NT2/D1 (cell line): ENCODE measurements around the gene ZNF627.
"Not testable (repeated sequence)": the region's sequence is repeated elsewhere in the genome, so short reads cannot be mapped to it uniquely, and the experiment has no call there.

ENCODE experiments used
- DNase-seq: peaks from one replicate; pipeline ENCODE4 v3.0.0-alpha.2; 2011; ENCODE audit warnings: low read depth, low spot score
- H3K27me3 ChIP-seq: 2 replicates; pipeline ENCODE4 v1.6.0; 2011; ENCODE audit warnings: mild to moderate bottlenecking; ENCODE audit not compliant: insufficient read length, insufficient read depth
- H3K36me3 ChIP-seq: 2 replicates; pipeline ENCODE4 v1.6.1; 2011; ENCODE audit warnings: mild to moderate bottlenecking, low read length, mixed read lengths; ENCODE audit not compliant: insufficient read depth, insufficient read length
- H3K4me1 ChIP-seq: 2 replicates; pipeline ENCODE4 v1.5.1; 2011; ENCODE audit not compliant: insufficient read depth, insufficient read length
- H3K4me3 ChIP-seq: 2 replicates; pipeline ENCODE4 v1.5.1; 2011; ENCODE audit warnings: low read depth; ENCODE audit not compliant: insufficient read length
- H3K9ac ChIP-seq: 2 replicates; pipeline ENCODE4 v1.6.0; 2011; ENCODE audit warnings: low read depth; ENCODE audit not compliant: insufficient read length
- H3K9me3 ChIP-seq: 2 replicates; pipeline ENCODE4 v1.5.1; 2011; ENCODE audit warnings: mild to moderate bottlenecking, low read length; ENCODE audit not compliant: insufficient read depth
- SUZ12 ChIP-seq: IDR thresholded peaks from 2 replicates; pipeline ENCODE4 v1.6.1; 2011; ENCODE audit not compliant: insufficient read length, insufficient read depth; ENCODE audit errors: extremely low read depth
- YY1 ChIP-seq: IDR thresholded peaks from 2 replicates; pipeline ENCODE4 v1.6.1; 2011; ENCODE audit not compliant: insufficient read length, insufficient read depth
- ZNF274 ChIP-seq: IDR thresholded peaks from 2 replicates; pipeline ENCODE4 v1.6.1; 2011; ENCODE audit warnings: mild to moderate bottlenecking, low read depth, low read length

The ZNF627 gene

DNA sequence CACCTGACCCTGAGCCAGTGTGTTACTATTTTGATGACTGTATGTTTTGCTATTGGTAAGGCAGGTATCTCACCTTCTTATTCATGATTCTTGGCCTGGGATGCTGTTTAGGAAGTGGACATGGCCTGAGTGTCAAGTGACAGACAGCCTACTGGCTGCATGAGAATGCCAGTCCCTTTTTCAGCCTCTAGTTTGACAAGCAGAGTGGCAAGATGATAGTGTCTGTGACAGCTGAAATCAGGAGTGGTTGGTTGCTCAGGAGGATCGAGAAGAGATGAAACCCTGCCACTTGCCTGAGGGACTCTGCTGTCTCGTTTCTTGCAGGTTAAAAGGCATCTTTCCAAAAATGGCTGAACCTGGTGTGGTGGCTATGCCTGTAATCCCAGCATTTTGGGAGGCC, 31.1 kb upstream of the ZNF627 start:
- Histone ChIP-seq H3K9me3 (no peaks in the 10 kb centered on the region), H3K27me3 (no peaks in the 10 kb centered on the region), H3K36me3 (no peaks in the 10 kb centered on the region), H3K9ac (no peak overlapping the region), H3K4me3 (no peak overlapping the region), H3K4me1 (no peaks in the 10 kb centered on the region)
- TF ChIP-seq SUZ12 (no peak), YY1 (no peak), ZNF274 (no peak)
- DNase-seq, result no peak

GRCh38 chr19:11570039-11570462, 27.2 kb upstream of the ZNF627 start:
- H3K4me1 ChIP-seq, result no peaks in the 10 kb centered on the region
- TF ChIP-seq ZNF274 (no peak), SUZ12 (no peak), YY1 (no peak)
- H3K36me3 ChIP-seq, result no peaks in the 10 kb centered on the region
- H3K4me3 ChIP-seq, result no peak overlapping the region
- DNase-seq, result no peak
- peak overlapping the region; percentile 43 for H3K9ac ChIP-seq
- no peaks in the 10 kb centered on the region for H3K27me3 ChIP-seq
- H3K9me3 ChIP-seq, result no peaks in the 10 kb centered on the region

DNA sequence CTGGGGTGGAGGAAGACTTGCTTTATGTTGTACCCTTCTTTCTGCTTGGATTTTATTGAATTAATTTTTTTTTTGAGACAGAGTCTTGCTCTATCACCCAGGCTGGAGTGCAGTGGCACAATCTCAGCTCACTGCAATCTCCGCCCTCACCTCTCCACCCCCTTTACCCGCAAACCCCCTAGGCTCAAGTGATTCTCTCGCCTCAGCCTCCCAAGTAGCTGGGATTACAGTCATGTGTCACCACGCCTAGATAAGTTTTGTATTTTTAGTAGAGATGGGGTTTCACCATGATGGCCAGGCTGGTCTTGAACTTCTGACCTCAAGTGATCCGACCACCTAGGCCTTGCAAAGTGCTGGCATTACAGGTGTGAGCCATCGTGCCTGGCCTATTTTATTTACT, 23.9 kb upstream of the ZNF627 start:
- H3K4me3 ChIP-seq, H3K9me3 ChIP-seq, H3K27me3 ChIP-seq, DNase-seq, H3K9ac ChIP-seq, H3K4me1 ChIP-seq, H3K36me3 ChIP-seq: not testable (repeated sequence)

DNA sequence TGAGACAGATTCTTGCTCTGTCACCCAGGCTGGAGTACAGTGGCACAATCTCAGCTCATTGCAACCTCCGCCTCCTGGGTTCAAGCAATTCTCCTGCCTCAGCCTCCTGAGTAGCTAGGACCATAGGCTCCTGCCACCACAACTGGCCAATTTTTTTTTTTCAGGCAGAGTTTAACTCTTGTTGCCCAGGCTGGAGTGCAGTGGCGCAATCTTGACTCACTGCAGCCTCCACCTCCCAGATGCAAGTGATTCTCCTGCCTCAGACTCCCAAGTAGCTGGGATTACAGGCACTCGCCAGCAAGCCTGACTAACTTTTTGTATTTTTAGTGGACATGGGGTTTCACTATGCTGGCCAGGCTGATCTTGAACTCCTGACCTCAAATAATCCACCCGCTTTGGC, 23.5 kb upstream of the ZNF627 start:
- H3K9ac ChIP-seq, H3K36me3 ChIP-seq, DNase-seq, H3K4me1 ChIP-seq, H3K9me3 ChIP-seq, H3K4me3 ChIP-seq, H3K27me3 ChIP-seq: not testable (repeated sequence)

GRCh38 chr19:11574689-11575088, 22.6 kb upstream of the ZNF627 start:
- Histone ChIP-seq H3K4me1 (peaks cover 9% of the 10 kb centered on the region), H3K4me3 (no peak overlapping the region), H3K9ac (no peak overlapping the region), H3K36me3 (no peaks in the 10 kb centered on the region), H3K9me3 (no peaks in the 10 kb centered on the region), H3K27me3 (no peaks in the 10 kb centered on the region)
- no peak for DNase-seq
- TF ChIP-seq ZNF274, result no peak
- TF ChIP-seq YY1, result no peak
- TF ChIP-seq SUZ12, result no peak

- DNase-seq, result no peak
- no peaks in the 10 kb centered on the region for H3K36me3 ChIP-seq
- peaks cover 9% of the 10 kb centered on the region for H3K4me1 ChIP-seq
- no peak for TF ChIP-seq ZNF274
- TF ChIP-seq SUZ12, result no peak
- no peaks in the 10 kb centered on the region for H3K27me3 ChIP-seq
- H3K9ac ChIP-seq, result no peak overlapping the region
- no peak overlapping the region for H3K4me3 ChIP-seq
- no peaks in the 10 kb centered on the region for H3K9me3 ChIP-seq
Observed at GRCh38 chr19:11576227-11576626, 21.1 kb upstream of the ZNF627 start.

DNA sequence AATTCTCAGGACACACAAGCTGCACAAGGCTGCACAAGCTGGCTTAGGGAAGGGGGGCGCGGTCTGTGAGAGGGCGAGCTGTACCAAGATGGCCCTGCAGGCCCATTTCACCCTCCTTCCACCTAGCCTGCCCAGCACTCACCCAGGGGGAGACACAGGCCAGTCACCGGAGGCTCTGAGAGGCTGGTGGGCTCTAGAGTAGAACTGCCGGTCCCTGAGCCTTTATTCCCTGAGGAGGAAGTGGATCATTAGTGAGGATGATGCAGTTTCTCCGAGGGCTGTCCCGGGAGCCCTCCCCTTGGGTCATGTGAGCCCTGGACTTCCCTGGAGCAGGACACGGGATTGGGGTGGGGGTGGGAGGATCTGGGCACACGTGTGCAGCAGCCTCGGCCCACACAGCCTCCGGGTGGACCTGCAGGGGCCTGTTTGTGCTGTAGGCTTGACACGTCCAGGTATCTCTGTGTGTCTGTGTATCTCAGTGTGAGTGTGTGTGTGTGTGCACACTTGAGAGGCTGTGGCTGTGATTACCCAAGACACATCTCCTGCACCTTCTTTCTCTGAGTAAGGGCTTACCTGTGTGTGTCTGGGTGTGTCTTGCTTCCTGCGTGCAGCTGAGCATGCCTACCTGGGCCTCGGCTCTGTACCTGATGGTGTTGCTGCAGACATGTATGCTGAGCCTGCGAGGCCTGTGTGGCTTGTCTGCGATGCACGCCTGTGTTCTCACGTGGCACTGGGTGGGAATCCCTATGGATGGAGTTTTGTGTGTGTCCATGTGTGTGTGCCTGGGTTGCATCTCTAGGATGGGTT, 19.6 kb upstream of the ZNF627 start, which contains the start of gene ACP5:
Gene ACP5 (minus strand): TSS at position 195 of the 807 bp plus-strand sequence. CDS start 328 bp downstream, outside the sequence.
- H3K9me3 ChIP-seq, result no peaks in the 10 kb centered on the region
- TF ChIP-seq SUZ12, result no peak
- no peak for TF ChIP-seq YY1
- peaks cover 9% of the 10 kb centered on the region for H3K4me1 ChIP-seq
- DNase-seq, result no peak
- no peak within 1 kb of the TSS for H3K9ac ChIP-seq
- no peaks in the 10 kb centered on the region for H3K27me3 ChIP-seq
- H3K4me3 ChIP-seq, result no peak within 1 kb of the TSS
- no peaks in the 10 kb centered on the region for H3K36me3 ChIP-seq
